ENCODE data around the gene SIM2.

DNA sequence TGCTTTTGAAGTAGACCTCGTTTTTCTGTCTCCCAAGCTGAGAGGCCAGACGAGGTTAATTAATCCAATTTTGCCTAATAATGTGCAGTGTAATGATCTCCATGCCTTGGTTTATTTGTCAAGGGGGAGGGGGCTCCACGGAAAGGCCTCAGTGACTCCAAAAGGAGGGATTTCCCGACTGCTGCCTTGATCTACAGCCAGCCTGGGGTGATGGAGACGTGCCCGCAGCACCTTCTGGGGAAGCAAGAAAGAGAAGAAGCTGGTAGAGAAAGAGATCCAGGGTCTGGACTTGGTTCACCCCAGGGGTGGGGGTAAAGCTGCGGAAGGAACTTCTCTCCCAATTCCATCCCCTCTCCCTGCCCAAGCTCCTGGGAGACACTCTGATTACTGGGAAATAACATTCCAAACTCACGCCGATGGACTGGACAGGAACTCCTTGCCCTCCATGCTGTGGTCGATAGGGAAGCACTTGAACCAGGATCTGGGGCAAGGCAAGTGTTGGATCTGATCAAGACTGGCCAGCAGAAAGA lies 44.1 kb upstream of the SIM2 start:
- TF ChIP-seq POLR2A (IDR thresholded peaks at IDR 0.05), result no peak
- no peak for TF ChIP-seq CTCF (IDR thresholded peaks at IDR 0.05)

Data from testis (tissue), 2 donors.